ENCODE measurements around the gene EGR4.
"Not testable (repeated sequence)": the region's sequence is repeated elsewhere in the genome, so short reads cannot be mapped to it uniquely, and the experiment has no call there.

The EGR4 gene

DNA sequence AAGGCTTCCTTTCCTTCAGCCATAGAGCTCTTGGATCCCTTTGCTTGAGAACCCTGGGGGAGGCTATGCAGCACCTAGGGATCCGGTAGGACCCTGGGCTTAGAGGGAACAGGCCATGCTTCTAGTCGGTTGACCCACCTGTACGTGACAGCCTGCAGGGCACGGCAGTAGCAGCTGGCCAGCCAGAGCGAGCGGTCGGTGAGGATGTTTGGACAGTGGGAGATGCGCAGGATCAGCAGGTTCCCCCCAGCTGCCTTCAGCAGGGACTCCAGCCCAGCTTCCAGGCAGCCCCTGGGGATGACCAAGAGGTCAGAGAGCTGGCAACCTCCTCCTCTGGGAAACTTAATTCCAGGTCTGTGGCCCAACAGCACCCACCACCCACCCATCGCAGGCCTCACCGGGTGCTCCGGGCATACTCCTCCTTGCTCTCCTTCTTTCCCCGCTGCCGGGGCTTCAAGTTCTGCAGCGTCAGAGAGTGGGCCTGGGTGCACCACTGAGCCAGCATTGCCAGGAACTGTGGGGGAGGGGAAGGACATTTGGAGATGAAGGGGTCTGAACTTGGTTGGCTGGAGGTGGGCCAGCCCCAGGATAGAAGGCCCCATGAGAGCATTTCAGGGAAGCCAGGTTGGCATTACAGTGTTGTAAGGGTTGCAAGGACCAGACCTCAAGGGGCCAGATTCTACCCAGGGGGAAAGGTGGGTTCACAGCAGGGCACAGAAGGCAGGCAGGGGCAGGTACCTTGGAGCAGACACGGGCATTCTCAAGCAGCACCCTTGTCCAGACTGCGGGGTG, 29.6 kb downstream of the EGR4 start:
- no peak for DNase-seq (ENCODE audit: low read depth in 2 of 2)

DNA sequence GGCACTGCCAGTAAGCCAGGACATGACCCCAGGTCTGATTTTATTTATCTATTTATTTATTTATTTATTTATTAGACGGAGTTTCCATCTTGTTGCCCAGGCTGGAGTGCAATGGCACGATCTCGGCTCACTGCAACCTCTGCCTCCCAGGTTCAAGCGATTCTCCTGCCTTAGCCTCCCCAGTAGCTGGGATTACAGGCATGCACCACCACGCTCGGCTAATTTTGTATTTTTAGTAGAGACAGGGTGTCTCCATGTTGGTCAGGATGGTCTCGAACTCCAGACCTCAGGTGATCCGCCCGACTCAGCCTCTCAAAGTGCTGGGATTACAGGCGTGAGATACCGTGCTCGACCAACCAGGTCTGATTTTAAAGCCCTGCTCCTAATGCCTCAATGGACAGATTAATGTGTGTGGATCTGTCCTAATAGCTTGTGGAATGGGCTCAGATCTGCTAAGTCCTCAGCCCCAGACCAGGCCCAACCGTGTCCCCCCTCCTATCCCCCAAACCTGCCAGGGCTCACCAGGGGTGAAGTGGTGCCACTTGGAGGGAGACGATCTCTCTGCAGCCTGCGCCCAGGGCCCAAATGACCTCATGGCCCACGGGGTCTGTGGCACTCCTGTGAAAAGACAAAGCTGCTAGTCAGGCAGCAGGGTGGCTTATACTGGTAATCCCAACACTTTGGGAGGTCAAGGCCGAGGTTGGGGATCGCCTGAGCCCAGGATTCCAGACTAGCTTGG, 30.5 kb downstream of the EGR4 start:
- not testable (repeated sequence) for DNase-seq (ENCODE audit: low read depth in 2 of 2)

DNA sequence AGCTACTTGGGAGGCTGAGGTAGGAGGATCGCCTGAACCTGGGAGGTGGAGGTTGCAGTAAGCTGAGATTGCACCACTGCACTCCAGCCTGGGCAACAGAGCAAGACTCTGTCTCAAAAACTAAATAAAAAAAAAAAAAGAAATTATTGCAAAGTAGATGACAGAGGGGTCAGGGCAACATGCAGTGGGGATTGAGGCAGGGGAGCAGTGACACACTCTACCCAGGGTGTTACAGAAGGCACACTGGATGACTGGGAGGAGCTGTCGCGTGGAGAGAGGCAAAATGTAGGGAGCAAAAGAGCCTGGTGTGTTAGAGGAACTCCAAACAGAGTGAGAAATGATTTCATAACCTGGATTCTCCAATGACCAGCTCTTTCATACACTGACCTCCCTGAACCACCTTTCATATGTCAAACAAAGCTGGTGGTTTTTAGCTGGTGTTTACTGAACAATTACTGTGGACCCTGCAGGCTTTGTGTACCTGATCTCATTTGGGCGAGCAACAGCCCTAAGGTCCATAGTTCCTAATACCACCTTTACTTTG, 31.2 kb downstream of the EGR4 start:
- DNase-seq (ENCODE audit: low read depth in 2 of 2): no peak

DNA sequence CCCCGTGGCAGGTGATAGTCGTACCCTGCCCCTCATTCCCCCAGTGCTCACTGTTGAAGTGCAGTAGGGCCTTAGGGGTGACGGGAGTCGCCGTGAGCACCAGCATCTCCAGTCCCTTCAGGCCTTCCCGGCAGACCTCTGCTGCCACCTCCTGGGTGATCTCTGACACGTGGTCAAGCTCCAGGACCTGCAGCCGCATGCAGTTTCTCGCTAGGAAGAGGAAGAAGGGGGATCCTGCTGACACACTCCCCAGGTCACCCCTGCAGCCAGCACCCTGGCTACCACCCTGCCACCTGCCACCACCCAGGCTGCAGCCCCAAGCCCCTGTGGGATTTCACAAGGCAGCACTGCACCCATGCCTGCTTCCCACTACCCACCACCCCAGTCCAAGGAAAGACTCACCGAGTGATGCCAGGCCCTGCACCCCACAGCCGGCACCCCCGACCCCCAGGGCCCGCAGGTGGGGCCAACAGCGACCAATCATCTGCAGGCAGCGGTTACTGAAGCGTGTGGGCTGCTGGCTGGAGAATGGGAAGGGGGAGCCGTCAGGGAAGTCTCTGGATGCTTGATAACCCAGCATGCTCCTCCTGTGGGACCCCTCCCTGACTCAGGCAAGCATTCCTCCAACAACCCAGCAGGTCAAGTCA, 32.9 kb downstream of the EGR4 start:
- DNase-seq (ENCODE audit: low read depth in 2 of 2): no peak

DNA sequence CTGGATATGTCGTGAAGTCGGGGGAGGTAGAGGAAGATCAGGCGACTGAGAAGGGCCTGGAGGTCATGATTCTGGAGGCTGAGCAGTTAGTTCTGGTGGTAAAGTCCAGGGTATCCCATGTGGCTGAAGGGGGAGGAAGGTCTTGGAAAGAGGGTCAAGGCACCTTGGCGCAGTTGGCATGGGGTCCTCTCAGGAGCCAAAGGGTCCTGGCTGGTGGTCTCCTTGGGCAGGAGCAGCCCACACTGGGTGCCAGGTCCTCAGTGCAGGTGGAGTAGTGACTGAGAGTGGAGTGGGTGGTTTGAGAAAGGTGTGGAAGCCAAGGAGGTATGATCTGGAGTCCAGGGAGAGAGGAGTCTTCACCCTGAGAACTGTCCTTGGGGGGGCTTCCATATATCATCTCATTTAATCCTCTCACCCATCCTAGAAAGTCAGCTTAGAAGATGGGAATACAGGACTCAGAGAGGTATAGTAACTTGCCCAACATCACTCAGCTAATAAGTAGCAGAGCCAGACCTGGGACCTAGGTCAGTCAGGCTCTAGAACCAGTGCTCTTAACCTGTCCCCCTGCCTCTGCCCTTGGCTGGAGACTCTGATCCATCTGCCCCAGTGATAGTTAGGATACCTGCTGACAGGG, 33.5 kb downstream of the EGR4 start:
- DNase-seq (ENCODE audit: low read depth in 2 of 2): no peak

DNA sequence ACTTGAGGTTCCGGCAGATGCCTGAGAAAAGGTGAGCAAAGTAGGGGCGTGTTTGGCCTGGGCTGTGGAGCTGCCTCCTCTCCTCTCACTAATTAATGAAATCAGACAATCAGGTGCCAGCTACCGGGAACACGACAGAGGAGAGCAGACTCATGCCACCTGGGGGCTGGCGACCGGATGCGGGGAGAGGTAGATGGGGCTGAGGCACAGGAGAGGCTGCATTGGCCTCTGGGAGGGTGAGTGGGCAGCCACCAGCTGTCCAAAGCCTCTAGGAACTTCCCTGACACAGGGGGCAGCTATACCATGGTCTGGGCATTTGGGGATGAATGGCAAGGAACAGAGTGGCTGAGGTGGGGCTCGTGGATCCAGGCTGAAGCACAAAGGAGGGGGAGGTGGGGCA, 34.1 kb downstream of the EGR4 start:
- DNase-seq (ENCODE audit: low read depth in 2 of 2): no peak

DNA sequence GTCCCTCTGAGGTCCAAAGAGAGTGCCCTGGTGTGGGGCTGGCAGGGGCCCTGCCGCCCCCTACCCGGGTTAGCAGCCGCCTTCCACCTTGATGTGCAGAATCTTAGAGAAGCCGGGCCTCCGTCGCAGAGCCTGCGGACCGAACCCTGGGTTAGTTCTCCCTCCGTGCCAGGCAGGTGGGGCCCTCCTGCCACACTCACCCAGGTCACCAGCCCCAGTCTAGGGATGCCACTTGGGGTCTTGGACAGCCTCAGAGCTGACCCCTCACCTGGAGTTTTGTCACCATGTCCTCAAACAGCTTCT, 34.5 kb downstream of the EGR4 start:
- no peak for DNase-seq (ENCODE audit: low read depth in 2 of 2)

DNA sequence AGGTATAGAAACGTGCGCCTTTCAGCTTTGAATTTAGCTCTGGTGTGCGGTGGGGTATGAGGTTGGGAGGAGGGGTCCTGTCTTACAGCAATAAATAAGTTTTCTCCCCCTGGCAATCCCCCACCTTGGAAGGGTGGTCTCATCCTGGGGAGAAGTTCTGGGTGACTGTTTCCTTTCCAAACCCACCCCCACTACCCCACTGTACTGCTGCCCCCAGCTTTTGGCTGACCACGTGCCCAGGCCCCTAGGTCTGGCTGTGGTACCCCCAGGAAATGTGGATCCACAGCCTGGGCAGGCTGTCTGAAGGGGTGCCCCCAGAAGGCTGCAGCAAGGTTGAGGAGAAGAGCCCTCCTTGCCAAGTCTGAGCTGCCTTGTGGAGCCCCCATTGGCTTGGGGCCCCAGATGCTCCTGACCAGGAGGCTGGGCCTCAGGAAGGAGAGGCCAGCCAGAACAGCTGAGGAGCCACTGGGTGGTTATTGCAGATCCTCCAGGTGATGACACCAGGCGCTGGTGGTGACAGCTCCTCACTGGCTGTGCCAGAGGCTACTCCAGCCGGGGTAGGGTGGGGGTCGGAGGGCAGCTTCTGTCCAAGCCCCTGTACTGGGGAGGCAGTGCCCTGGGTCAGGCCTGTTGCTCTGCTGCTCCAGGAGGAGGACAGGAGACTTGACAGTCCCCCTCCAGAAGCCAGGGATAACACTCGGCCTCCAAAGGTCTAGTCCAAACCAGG, 35.0 kb downstream of the EGR4 start:
- DNase-seq (ENCODE audit: low read depth in 2 of 2): no peak

DNA sequence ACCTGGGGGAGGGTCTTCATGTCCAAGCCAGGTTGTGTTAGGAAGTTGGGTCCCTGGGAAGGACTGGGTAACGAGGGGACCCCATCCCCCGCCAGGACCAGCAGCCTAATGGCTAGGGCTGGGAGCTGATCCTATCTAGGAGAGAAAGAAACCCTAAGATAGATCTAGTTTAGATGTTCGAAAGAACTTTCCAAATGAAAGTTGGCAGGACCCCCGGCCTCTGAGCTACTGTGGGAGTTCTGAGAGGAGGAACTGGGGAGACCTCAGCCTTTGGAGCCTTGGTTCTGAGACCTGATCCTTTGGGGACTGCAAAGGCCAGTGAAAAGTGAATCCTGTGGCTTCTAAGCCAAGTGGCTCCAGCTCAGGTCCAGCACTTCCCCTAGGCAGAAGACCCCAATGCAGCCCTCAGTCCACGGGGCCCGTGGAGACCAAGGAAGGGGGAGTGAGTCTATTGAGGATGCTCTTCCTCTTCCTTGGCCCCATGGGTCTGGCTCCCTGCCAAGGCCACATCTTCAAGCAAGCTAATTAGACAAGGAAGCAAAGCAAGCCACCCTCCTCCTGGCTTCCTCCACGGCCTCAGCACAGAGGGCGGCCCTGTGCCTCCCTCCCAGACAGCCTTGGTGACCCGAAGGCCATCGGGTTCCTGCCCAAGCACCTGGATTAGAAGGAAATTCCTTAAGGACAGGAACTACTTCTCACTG, 35.8 kb downstream of the EGR4 start:
- DNase-seq (ENCODE audit: low read depth in 2 of 2): no peak

DNA sequence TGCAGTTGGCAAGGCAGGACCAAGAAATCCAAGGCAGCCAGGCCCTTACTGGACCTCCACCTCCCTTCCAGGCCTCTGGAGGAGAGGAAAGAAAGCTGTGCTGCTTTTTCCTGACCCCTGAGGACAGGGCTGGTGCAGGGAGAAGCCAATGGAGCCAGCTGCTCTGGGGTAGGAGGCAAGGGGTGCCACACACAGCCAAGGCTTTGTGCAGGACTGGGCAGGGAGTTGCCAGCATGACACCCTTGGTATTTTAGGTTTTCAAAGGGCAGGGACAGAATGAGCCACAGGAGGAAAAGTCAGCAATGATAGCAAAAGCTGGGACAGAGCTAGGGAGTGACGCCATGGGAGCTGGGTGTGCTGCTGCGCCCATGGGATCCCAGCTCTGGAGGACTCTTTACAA, 36.3 kb downstream of the EGR4 start:
- no peak for DNase-seq (ENCODE audit: low read depth in 2 of 2)

DNA sequence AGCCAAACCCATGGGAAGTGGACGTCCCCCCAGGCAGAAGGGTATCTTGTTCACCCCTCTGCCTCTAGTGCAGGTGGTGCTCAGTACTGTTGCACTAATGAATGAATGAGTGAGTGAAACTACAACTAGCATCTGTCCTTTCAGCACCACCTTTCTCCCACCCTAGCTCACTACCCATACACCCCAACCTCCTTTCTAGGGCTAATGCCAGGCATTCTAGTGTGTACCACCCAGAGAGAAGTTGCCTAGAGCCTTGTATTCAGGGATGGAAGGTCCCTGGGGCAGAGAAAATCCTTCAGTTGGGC, 36.8 kb downstream of the EGR4 start:
- no peak for DNase-seq (ENCODE audit: low read depth in 2 of 2)

DNA sequence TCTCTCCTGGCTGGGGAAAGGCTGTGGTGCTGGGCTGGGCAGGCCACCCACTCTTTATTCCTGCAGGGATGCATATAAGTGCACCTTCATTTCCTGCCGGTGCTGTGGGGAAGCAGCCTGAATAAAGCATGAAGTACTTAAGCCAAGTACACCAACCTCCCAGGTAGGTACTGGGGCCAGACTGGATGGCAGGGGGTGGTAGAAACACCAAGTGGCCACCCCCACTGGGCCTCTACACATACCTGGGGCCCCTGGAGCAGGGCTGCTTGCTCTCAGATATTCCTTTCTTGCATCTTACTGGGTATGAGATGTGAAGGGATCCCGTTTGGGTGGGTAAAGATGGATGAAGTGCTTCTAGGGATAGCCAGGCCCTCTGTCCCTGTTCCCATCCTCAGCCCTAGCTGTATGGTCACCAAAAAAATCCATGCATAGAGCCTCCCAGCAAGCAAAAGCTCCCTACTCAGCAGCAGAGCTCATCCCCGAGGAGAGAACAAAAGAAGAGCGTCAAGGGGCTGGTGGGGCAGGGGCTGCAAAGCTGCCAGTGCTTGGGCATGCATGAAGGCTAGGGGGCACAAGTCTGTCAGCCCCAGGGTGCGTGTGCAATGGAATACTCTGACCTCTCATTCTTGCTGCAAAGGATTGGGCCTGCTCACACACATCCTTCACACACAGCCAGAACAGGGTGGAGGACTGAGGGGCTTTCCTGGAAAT, 37.3 kb downstream of the EGR4 start:
- no peak for DNase-seq (ENCODE audit: low read depth in 2 of 2)

DNA sequence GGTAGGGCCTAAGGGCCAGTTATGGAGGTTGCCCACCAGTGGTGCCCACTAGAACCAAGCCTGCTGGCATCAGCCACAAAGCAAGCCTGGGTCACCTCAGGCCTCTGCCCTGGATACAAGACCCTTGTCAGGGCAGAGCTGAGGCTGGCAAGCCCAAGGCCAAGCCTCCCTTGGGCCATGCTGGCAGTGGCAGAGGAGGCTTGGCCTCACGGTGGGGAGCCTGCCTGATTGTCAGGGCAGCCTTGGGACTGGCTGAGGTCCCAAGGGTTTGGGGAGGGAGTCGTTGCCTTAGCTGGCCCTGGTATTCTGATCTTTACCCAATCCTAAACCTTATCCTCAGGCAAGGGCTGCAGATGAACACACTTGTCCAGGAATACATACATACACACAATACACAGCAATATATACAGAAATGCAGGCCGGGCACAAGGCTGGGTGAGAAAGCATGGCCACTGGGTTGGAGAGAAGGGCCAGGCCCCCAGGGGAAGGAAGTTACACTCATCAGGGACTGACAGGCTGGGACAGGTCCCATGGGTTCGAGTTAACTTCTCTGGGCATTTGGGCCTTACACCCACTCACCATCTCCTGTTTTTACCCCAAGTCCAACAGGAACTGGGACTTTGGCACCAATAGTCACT, 38.2 kb downstream of the EGR4 start:
- DNase-seq (ENCODE audit: low read depth in 2 of 2): no peak

DNA sequence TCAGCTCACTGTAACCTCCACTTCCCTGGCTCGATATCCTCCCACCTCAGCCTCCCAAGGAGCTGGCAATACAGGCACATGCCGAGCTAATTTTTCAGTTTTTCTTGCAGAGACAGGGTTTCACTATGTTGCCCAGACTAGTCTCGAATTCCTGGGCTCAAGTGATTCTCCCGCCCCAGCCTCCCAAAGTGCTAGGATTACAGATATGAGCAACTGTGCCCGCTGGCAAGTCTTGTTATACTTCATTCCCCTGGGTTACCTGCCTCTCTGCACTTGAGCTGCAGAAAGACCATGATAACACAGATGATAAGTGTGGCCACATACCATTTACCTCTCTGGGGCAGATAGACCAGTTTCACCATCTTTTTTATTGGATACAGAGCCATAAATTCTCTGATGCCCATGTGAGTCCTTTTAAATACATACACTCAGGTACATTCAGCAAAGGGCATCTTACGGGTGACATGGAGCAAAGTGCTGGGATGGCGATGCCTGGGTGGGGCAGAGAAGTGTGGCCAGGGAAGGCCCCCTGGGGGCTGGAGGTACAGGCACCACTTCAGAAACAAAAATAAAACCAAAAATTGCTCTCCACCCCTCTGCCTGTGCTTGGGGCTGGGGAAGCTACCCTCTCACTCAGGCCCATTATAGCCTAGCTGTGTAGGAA, 38.9 kb downstream of the EGR4 start:
- DNase-seq (ENCODE audit: low read depth in 2 of 2): no peak

DNA sequence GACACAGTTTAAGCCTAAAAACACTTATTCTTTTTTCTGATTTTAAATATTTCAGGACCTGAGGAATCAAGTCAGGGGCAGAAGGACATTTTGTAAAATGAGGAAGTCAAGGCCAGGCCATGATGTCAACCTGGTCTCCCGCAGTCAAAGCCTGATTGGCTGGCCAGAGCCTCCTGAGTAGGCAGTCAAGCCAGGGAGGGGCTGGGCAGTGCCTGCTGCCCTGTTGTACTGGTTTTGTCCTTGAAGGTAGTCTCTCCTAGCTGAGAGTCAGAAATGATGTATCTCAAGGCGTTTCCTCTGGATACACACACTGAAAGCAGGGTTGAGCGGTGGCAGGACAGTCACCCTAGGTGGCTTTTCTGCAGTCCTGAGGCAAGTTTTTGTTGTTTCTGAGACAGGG, 39.4 kb downstream of the EGR4 start:
- DNase-seq (ENCODE audit: low read depth in 2 of 2): no peak

DNA sequence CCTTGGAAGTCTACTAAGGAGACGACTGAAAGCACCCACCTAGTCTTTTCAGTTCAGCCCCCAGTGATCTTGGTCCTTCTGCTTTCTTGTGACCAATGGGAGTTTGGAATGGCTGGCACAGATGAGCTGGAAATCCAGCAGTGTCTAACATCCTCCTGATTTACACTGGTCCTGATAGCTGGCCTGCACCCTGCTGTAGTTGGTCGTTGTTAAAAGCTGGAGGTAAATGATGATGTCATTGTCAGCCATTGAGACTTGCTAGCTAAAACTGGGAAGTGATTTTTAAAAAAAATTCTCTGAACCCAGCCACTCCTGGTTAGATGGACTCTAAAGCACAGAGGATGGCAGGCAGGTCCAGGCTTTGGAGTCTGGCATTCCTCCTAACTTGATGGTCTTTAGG, 39.9 kb downstream of the EGR4 start:
- no peak for DNase-seq (ENCODE audit: low read depth in 2 of 2)

DNA sequence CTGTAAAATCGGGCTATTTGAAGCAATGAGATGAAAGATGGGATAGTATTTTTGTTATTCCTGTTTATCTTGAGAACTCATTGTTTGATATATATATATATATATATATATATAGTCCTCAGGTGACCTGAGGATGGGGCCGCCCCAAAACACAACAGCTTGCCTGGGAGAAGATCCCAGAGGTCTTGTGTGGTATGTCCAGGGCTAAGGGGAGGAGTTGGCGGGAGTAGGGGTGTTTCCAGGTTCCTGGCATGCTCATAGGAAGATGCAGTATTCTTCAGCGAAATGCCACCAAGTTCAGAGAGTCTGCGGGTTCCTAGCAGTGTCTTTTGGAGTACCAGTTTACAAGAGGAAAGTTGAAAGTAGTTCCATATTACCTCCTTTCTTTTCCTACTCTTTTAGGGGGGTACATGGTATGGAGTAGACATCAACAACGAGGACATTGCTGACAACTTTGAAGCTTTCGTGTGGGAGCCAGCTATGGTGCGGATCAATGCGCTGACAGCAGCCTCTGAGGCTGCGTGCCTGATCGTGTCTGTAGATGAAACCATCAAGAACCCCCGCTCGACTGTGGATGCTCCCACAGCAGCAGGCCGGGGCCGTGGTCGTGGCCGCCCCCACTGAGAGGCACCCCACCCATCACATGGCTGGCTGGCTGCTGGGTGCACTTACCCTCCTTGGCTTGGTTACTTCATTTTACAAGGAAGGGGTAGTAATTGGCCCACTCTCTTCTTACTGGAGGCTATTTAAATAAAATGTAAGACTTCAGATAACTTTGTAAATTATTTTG, 40.9 kb downstream of the EGR4 start:
- DNase-seq (ENCODE audit: low read depth in 2 of 2): no peak
